Measurements from ENCODE around the gene HLCS. TPM values are rescaled to one million over a fixed set of nuclear protein-coding genes. Genes with fewer than 3 reads are reported as not detected.

Gene HLCS
- total RNA-seq, 4 donors from 2014 or later = 20.0 to 75.4 (median 32.8) TPM

GRCh38 chr21:36751383-36751782 lies 215.1 kb downstream of the HLCS start:
- Histone ChIP-seq H3K27me3 (peaks cover 25% of the 10 kb centered on the region), H3K9me3 (no peaks in the 10 kb centered on the region), H3K36me3 (peaks cover 0 to 3% (median 0%) of the 10 kb centered on the region in 4 donors), H3K4me3 (no peak overlapping the region), H3K4me1 (peaks cover 0 to 11% (median 9%) of the 10 kb centered on the region in 4 donors), H3K27ac (no peak overlapping the region)
- intact Hi-C loops (cut with DNase I; ENCODE audit: low total_unique reads) (no loop called here), in situ Hi-C loops (cut with MboI; ENCODE audit: low pct_ligation_motif_present in 1 of 4, low pct_unique_long_range_greater_than_20kb in 1 of 4, low sequenced_read_pairs in 3 of 4) (no loop called here)
- 83 to 85% methylated on average over 2 to 10 of the region's 10 CpGs for WGBS, 2 donors (ENCODE audit: low coverage in 1 of 2)
- no peak for TF ChIP-seq POLR2AphosphoS5 (IDR thresholded peaks at IDR 0.05)
- TF ChIP-seq POLR2A (IDR thresholded peaks at IDR 0.05) = no peak
- no peak for TF ChIP-seq CTCF (IDR thresholded peaks at IDR 0.05)
- TF ChIP-seq EP300 (IDR thresholded peaks at IDR 0.05; ENCODE audit: low read depth) = no peak
- no peak for DNase-seq

GRCh38 chr21:36750576-36750959 lies 215.9 kb downstream of the HLCS start:
- H3K36me3 ChIP-seq = peaks cover 0 to 3% (median 0%) of the 10 kb centered on the region in 4 donors
- in situ Hi-C loops (cut with MboI; ENCODE audit: low pct_ligation_motif_present in 1 of 4, low pct_unique_long_range_greater_than_20kb in 1 of 4, low sequenced_read_pairs in 3 of 4) (no loop called here), intact Hi-C loops (cut with DNase I; ENCODE audit: low total_unique reads) (no loop called here)
- no peak for DNase-seq
- H3K4me1 ChIP-seq = peaks cover 0 to 11% (median 9%) of the 10 kb centered on the region in 4 donors
- H3K27ac ChIP-seq = no peak overlapping the region
- no peaks in the 10 kb centered on the region for H3K9me3 ChIP-seq
- TF ChIP-seq POLR2A (IDR thresholded peaks at IDR 0.05) = no peak
- no peak for TF ChIP-seq CTCF (IDR thresholded peaks at IDR 0.05)
- TF ChIP-seq POLR2AphosphoS5 (IDR thresholded peaks at IDR 0.05) = no peak
- TF ChIP-seq EP300 (IDR thresholded peaks at IDR 0.05; ENCODE audit: low read depth) = no peak
- H3K4me3 ChIP-seq = no peak overlapping the region
- H3K27me3 ChIP-seq = peaks cover 33% of the 10 kb centered on the region
- WGBS, 2 donors (ENCODE audit: low coverage in 1 of 2) = 93% methylated on average over 2 of the region's 2 CpGs

- Histone ChIP-seq H3K27me3 (peaks cover 37% of the 10 kb centered on the region), H3K9me3 (no peaks in the 10 kb centered on the region), H3K27ac (no peak overlapping the region), H3K36me3 (peaks cover 0 to 3% (median 0%) of the 10 kb centered on the region in 4 donors), H3K4me1 (peaks cover 0 to 11% (median 9%) of the 10 kb centered on the region in 4 donors), H3K4me3 (no peak overlapping the region)
- TF ChIP-seq POLR2AphosphoS5 (IDR thresholded peaks at IDR 0.05) = no peak
- in situ Hi-C loops (cut with MboI; ENCODE audit: low pct_ligation_motif_present in 1 of 4, low pct_unique_long_range_greater_than_20kb in 1 of 4, low sequenced_read_pairs in 3 of 4) (no loop called here), intact Hi-C loops (cut with DNase I; ENCODE audit: low total_unique reads) (no loop called here)
- 74 to 78% methylated on average over 6 to 14 of the region's 14 CpGs for WGBS, 2 donors (ENCODE audit: low coverage in 1 of 2)
- DNase-seq = no peak
Observed at GRCh38 chr21:36749935-36750575, 216.4 kb downstream of the HLCS start.

- peak; percentile 60 for DNase-seq
- Histone ChIP-seq H3K9me3 (no peaks in the 10 kb centered on the region), H3K27me3 (peaks cover 48% of the 10 kb centered on the region), H3K4me1 (peaks cover 0 to 11% (median 9%) of the 10 kb centered on the region in 4 donors), H3K27ac (no peak overlapping the region), H3K4me3 (peak overlapping the region in 3 of 4 donors; percentile 24 to 61 (median 39)), H3K36me3 (no peaks in the 10 kb centered on the region)
- no peak for TF ChIP-seq CTCF (IDR thresholded peaks at IDR 0.05)
- TF ChIP-seq POLR2A (IDR thresholded peaks at IDR 0.05) = no peak
- TF ChIP-seq EP300 (IDR thresholded peaks at IDR 0.05; ENCODE audit: low read depth) = no peak
- no peak for TF ChIP-seq POLR2AphosphoS5 (IDR thresholded peaks at IDR 0.05)
- intact Hi-C loops (cut with DNase I; ENCODE audit: low total_unique reads) = no loop called here
- in situ Hi-C loops (cut with MboI; ENCODE audit: low pct_ligation_motif_present in 1 of 4, low pct_unique_long_range_greater_than_20kb in 1 of 4, low sequenced_read_pairs in 3 of 4) = no loop called here
- 13% methylated on average over 34 of the region's 80 CpGs; no CpG with 5 or more reads in 1 of the 2 donors for WGBS, 2 donors (ENCODE audit: low coverage in 1 of 2)
Observed at GRCh38 chr21:36747815-36748383, 218.6 kb downstream of the HLCS start.
